Measurements from ENCODE around the gene LRFN2.

LRFN2 gene

GRCh38 chr6:40353197-40353966, 233.8 kb downstream of the LRFN2 start:
- in situ Hi-C loops (cut with MboI; ENCODE audit: low sequenced_read_pairs): no loop called here

GRCh38 chr6:40352527-40353170, 234.5 kb downstream of the LRFN2 start:
- in situ Hi-C loops (cut with MboI; ENCODE audit: low sequenced_read_pairs): no loop called here

GRCh38 chr6:40352006-40352405, 235.2 kb downstream of the LRFN2 start:
- in situ Hi-C loops (cut with MboI; ENCODE audit: low sequenced_read_pairs): no loop called here

GRCh38 chr6:40350747-40351217, 236.4 kb downstream of the LRFN2 start:
- in situ Hi-C loops (cut with MboI; ENCODE audit: low sequenced_read_pairs): no loop called here

- in situ Hi-C loops (cut with MboI; ENCODE audit: low sequenced_read_pairs): no loop called here
Observed at GRCh38 chr6:40349901-40350746, 237.0 kb downstream of the LRFN2 start.

- in situ Hi-C loops (cut with MboI; ENCODE audit: low sequenced_read_pairs): no loop called here
Observed at GRCh38 chr6:40349123-40349900, 237.9 kb downstream of the LRFN2 start.

- in situ Hi-C loops (cut with MboI; ENCODE audit: low sequenced_read_pairs): no loop called here
Observed at GRCh38 chr6:40348591-40348990, 238.6 kb downstream of the LRFN2 start.

- in situ Hi-C loops (cut with MboI; ENCODE audit: low sequenced_read_pairs): no loop called here
Observed at GRCh38 chr6:40347571-40348011, 239.6 kb downstream of the LRFN2 start.

GRCh38 chr6:40346246-40346645, 240.9 kb downstream of the LRFN2 start:
- in situ Hi-C loops (cut with MboI; ENCODE audit: low sequenced_read_pairs): no loop called here

- in situ Hi-C loops (cut with MboI; ENCODE audit: low sequenced_read_pairs): no loop called here
Observed at GRCh38 chr6:40344566-40345167, 242.5 kb downstream of the LRFN2 start.

GRCh38 chr6:40343877-40344565, 243.1 kb downstream of the LRFN2 start:
- in situ Hi-C loops (cut with MboI; ENCODE audit: low sequenced_read_pairs): no loop called here

- in situ Hi-C loops (cut with MboI; ENCODE audit: low sequenced_read_pairs): no loop called here
Observed at GRCh38 chr6:40343318-40343876, 243.8 kb downstream of the LRFN2 start.

- in situ Hi-C loops (cut with MboI; ENCODE audit: low sequenced_read_pairs): no loop called here
Observed at GRCh38 chr6:40342723-40343122, 244.4 kb downstream of the LRFN2 start.

- in situ Hi-C loops (cut with MboI; ENCODE audit: low sequenced_read_pairs): no loop called here
Observed at GRCh38 chr6:40341726-40342125, 245.4 kb downstream of the LRFN2 start.
